Neural cell (in vitro differentiated cells): ENCODE measurements around the gene IL6R. TPM values are rescaled to one million over a fixed set of nuclear protein-coding genes. Genes with fewer than 3 reads are reported as not detected.

ENCODE experiments used
- H2AFZ ChIP-seq: fragments of 200-600, 300-800 bp; sonication (generic), shearing (Covaris generic); 2 replicates; pipeline ENCODE4 v1.6.0; 2014; ENCODE audit warnings: low read depth, mild to moderate bottlenecking, antibody characterized with exemption, low read length, moderate library complexity
- H3F3A ChIP-seq: fragments of 200-600 bp; shearing (Covaris generic); 2 replicates; pipeline ENCODE4 v1.6.1; 2016; ENCODE audit warnings: mild to moderate bottlenecking, moderate library complexity, mixed read lengths, antibody characterized with exemption, low read length; ENCODE audit not compliant: insufficient read depth, poor library complexity, severe bottlenecking
- H3K27ac ChIP-seq: fragments of 200-600, 300-800 bp; sonication (generic), shearing (Covaris generic); 2 replicates; pipeline ENCODE4 v1.5.1; 2014; ENCODE audit warnings: mild to moderate bottlenecking, low read length, moderate library complexity
- H3K27me3 ChIP-seq: fragments of 300-800, 200-600 bp; sonication (generic), shearing (Covaris generic); 2 replicates; pipeline ENCODE4 v1.6.0; 2014; ENCODE audit warnings: mild to moderate bottlenecking, low read depth, low read length, moderate library complexity; ENCODE audit not compliant: insufficient read depth
- H3K36me3 ChIP-seq: fragments of 300-800, 200-600 bp; sonication (generic), shearing (Covaris generic); 2 replicates; pipeline ENCODE4 v1.5.1; 2014; ENCODE audit warnings: mild to moderate bottlenecking, antibody characterized with exemption, low read length, moderate library complexity; ENCODE audit not compliant: insufficient read depth
- H3K4me2 ChIP-seq: fragments of 300-800, 200-600 bp; sonication (generic), shearing (Covaris generic); 2 replicates; pipeline ENCODE4 v1.6.0; 2014; ENCODE audit warnings: mild to moderate bottlenecking, low read length
- H3K4me3 ChIP-seq: fragments of 300-800, 200-600 bp; sonication (generic), shearing (Covaris generic); 2 replicates; pipeline ENCODE4 v1.5.1; 2014; ENCODE audit warnings: mild to moderate bottlenecking, low read length, moderate library complexity
- H3K79me2 ChIP-seq: fragments of 200-600 bp; shearing (Covaris generic); replicated peaks from 2 replicates; pipeline ENCODE4 v1.6.0; 2014; ENCODE audit warnings: mild to moderate bottlenecking, low read length, moderate library complexity; ENCODE audit not compliant: insufficient read depth
- H3K9ac ChIP-seq: fragments of 300-800, 200-600 bp; sonication (generic), shearing (Covaris generic); 2 replicates; pipeline ENCODE4 v1.6.1; 2016; ENCODE audit warnings: mild to moderate bottlenecking, low read length, mixed read lengths
- H3K9me2 ChIP-seq: fragments of 200-600 bp; shearing (Covaris generic); 2 replicates; pipeline ENCODE4 v1.6.1; 2016; ENCODE audit warnings: mild to moderate bottlenecking, low read length, mixed read lengths; ENCODE audit not compliant: insufficient read depth
- H3K9me3 ChIP-seq: fragments of 200-600, 300-800 bp; sonication (generic), shearing (Covaris generic); 2 replicates; pipeline ENCODE4 v1.6.1; 2016; ENCODE audit warnings: mild to moderate bottlenecking, mixed run types, low read length, moderate library complexity, mixed read lengths
- H4K20me1 ChIP-seq: fragments of 200-600 bp; shearing (Covaris generic); 2 replicates; pipeline ENCODE4 v1.6.1; 2016; ENCODE audit warnings: mild to moderate bottlenecking, mixed run types; ENCODE audit not compliant: insufficient read depth
- EP300 ChIP-seq: fragments of 450-650 bp; conservative IDR thresholded peaks from 2 replicates; pipeline ENCODE4 v1.6.1; 2014; ENCODE audit warnings: antibody characterized with exemption, mild to moderate bottlenecking, moderate library complexity; ENCODE audit not compliant: poor library complexity, severe bottlenecking
- EZH2 ChIP-seq: fragments of 200-600, 300-800 bp; shearing (Covaris generic), sonication (generic); IDR thresholded peaks from 2 replicates; pipeline ENCODE4 v1.6.1; 2014; ENCODE audit warnings: antibody characterized with exemption, low read length, borderline replicate concordance, mild to moderate bottlenecking; ENCODE audit not compliant: insufficient read depth, poor library complexity, severe bottlenecking
- MXI1 ChIP-seq: fragments of 450-650 bp; conservative IDR thresholded peaks from 2 replicates; pipeline ENCODE4 v1.6.1; 2014; ENCODE audit warnings: antibody characterized with exemption, mild to moderate bottlenecking; ENCODE audit not compliant: poor library complexity, severe bottlenecking
- POLR2AphosphoS5 ChIP-seq: IDR thresholded peaks from 2 replicates; pipeline ENCODE4 v1.6.1; 2012
- RAD21 ChIP-seq: fragments of 450-650 bp; conservative IDR thresholded peaks from 2 replicates; pipeline ENCODE4 v1.6.1; 2014; ENCODE audit warnings: antibody characterized with exemption, mild to moderate bottlenecking, moderate library complexity
- SMC3 ChIP-seq: fragments of 450-650 bp; conservative IDR thresholded peaks from 2 replicates; pipeline ENCODE4 v1.6.1; 2014; ENCODE audit warnings: antibody characterized with exemption, mild to moderate bottlenecking, moderate library complexity; ENCODE audit not compliant: poor library complexity
- TAF1 ChIP-seq: IDR thresholded peaks from 2 replicates; pipeline ENCODE4 v1.6.1; 2012; ENCODE audit warnings: low read depth
- polyA plus RNA-seq: library from polyadenylated mRNA; depleted of rRNA; stranded (reverse); fragments of >200 nt; gene quantifications from 2 replicates; pipeline ENCODE4 v1.2.3, GENCODE V29; 2014
- TF ChIP-seq, protein P1 (sequence below): fragments of 450-650 bp; IDR thresholded peaks from 2 replicates; pipeline ENCODE4 v1.5.1; 2014; ENCODE audit warnings: antibody characterized with exemption, mild to moderate bottlenecking, moderate library complexity; ENCODE audit not compliant: poor library complexity, severe bottlenecking
- TF ChIP-seq, protein P2 (sequence below): IDR thresholded peaks from 2 replicates; pipeline ENCODE4 v1.6.1; 2012; ENCODE audit warnings: borderline replicate concordance

IL6R gene
- polyA plus RNA-seq, 1 donor from 2014 or later, result not detected

DNA sequence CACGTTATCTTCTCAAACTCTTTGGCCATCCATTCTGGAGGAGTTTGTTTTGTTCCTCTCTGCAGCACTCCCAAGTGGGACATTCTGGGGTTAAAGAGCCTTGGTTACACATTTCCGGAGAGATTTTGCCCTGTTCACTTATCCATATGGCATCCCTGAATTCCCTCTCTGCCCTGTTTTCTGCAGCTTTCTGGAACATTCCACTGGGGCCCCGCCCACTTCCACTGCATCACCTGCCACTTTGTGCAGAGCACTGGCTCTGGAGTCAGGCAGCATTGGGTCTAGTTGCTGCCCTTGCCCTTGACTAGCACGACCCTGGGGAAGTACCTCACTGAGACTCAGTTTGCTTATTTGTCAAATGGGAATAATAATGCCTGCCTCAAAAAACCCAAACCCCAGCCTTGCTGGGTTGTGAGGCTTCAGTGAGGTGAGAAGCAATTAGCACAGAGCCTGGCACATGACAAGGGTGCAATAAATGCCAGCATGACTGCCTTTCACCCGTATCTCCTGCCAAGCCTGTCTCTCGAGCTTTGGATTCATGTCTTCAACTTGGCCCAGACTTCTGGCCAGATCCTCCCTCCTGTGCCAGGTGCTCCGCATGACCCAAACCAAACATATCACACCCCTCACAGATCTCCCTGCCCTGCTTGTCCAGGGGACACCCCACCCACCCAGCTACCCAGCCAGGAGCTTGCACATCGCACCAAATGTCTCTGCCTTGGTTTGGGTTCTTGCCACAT is 38.3 kb downstream of the IL6R start:
- H3K9me3 ChIP-seq, result no peaks in the 10 kb centered on the region
- H3K79me2 ChIP-seq, result no peaks in the 10 kb centered on the region
- H3K9me2 ChIP-seq, result no peaks in the 10 kb centered on the region
- TF ChIP-seq, protein P1, sequence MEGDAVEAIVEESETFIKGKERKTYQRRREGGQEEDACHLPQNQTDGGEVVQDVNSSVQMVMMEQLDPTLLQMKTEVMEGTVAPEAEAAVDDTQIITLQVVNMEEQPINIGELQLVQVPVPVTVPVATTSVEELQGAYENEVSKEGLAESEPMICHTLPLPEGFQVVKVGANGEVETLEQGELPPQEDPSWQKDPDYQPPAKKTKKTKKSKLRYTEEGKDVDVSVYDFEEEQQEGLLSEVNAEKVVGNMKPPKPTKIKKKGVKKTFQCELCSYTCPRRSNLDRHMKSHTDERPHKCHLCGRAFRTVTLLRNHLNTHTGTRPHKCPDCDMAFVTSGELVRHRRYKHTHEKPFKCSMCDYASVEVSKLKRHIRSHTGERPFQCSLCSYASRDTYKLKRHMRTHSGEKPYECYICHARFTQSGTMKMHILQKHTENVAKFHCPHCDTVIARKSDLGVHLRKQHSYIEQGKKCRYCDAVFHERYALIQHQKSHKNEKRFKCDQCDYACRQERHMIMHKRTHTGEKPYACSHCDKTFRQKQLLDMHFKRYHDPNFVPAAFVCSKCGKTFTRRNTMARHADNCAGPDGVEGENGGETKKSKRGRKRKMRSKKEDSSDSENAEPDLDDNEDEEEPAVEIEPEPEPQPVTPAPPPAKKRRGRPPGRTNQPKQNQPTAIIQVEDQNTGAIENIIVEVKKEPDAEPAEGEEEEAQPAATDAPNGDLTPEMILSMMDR, result no peak
- TF ChIP-seq SMC3 (no peak), EP300 (no peak), MXI1 (no peak), POLR2AphosphoS5 (no peak), RAD21 (no peak), EZH2 (no peak), TAF1 (no peak)
- TF ChIP-seq, protein P2, sequence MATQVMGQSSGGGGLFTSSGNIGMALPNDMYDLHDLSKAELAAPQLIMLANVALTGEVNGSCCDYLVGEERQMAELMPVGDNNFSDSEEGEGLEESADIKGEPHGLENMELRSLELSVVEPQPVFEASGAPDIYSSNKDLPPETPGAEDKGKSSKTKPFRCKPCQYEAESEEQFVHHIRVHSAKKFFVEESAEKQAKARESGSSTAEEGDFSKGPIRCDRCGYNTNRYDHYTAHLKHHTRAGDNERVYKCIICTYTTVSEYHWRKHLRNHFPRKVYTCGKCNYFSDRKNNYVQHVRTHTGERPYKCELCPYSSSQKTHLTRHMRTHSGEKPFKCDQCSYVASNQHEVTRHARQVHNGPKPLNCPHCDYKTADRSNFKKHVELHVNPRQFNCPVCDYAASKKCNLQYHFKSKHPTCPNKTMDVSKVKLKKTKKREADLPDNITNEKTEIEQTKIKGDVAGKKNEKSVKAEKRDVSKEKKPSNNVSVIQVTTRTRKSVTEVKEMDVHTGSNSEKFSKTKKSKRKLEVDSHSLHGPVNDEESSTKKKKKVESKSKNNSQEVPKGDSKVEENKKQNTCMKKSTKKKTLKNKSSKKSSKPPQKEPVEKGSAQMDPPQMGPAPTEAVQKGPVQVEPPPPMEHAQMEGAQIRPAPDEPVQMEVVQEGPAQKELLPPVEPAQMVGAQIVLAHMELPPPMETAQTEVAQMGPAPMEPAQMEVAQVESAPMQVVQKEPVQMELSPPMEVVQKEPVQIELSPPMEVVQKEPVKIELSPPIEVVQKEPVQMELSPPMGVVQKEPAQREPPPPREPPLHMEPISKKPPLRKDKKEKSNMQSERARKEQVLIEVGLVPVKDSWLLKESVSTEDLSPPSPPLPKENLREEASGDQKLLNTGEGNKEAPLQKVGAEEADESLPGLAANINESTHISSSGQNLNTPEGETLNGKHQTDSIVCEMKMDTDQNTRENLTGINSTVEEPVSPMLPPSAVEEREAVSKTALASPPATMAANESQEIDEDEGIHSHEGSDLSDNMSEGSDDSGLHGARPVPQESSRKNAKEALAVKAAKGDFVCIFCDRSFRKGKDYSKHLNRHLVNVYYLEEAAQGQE, result no peak
- no peaks in the 10 kb centered on the region for H3K36me3 ChIP-seq
- no peaks in the 10 kb centered on the region for H3F3A ChIP-seq
- H3K4me3 ChIP-seq, result no peak overlapping the region
- H3K4me2 ChIP-seq, result no peak overlapping the region
- H3K27ac ChIP-seq, result no peak overlapping the region
- no peaks in the 10 kb centered on the region for H4K20me1 ChIP-seq
- H2AFZ ChIP-seq, result no peak overlapping the region
- H3K9ac ChIP-seq, result no peak overlapping the region
- no peaks in the 10 kb centered on the region for H3K27me3 ChIP-seq

DNA sequence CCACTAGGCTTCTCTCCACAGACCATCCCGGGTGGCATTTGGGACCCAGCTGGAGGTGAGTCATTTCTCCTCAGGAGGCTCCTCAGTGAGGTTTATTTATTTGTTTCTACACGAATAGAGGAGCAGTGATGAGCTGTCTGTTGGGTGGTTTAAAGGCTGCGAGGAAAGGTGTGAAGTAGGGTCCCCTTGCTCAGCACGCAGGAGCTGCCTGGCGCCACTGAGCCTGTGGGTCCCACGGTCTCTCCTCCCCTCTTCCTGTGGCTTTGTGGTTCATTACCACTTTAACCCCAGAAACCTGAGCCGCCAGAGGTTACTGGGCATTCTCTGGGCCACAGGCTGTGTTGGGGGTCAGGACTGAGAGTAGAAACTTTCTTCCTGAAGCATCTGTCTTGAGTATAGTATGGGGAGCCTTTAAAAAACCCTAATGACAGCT is 39.9 kb downstream of the IL6R start:
- Histone ChIP-seq H3K4me3 (no peak overlapping the region), H3K9ac (no peak overlapping the region), H3K4me2 (no peak overlapping the region), H3F3A (no peaks in the 10 kb centered on the region), H3K9me3 (no peaks in the 10 kb centered on the region), H3K79me2 (no peaks in the 10 kb centered on the region), H3K27me3 (no peaks in the 10 kb centered on the region), H3K36me3 (no peaks in the 10 kb centered on the region), H2AFZ (no peak overlapping the region), H3K27ac (no peak overlapping the region), H3K9me2 (no peaks in the 10 kb centered on the region), H4K20me1 (no peaks in the 10 kb centered on the region)
- no peak for TF ChIP-seq SMC3
- no peak for TF ChIP-seq EZH2
- TF ChIP-seq, protein P1, result no peak
- TF ChIP-seq RAD21, result no peak
- TF ChIP-seq, protein P2, result no peak
